Astrocyte (in vitro differentiated cells and primary cell): Measurements from ENCODE around the gene NODAL.

Experiments used
- CTCF ChIP-seq: IDR thresholded peaks from 2 replicates; pipeline ENCODE4 v1.5.1; 2011; ENCODE audit warnings: low read depth, mild to moderate bottlenecking, inconsistent platforms, low read length, moderate library complexity; ENCODE audit not compliant: insufficient read depth
- EZH2 ChIP-seq: IDR thresholded peaks from 2 replicates; pipeline ENCODE4 v1.6.1; 2012; ENCODE audit warnings: mild to moderate bottlenecking, low read length, inconsistent platforms; ENCODE audit not compliant: insufficient read depth

- TF ChIP-seq CTCF (no peak), EZH2 (no peak)
These were observed 13.7 kb upstream of the NODAL start for GRCh38 chr10:70455213-70455630.
